NCI-H2196 treated with DMSO at 0.1 percent for 48 hours (cell line): ENCODE results near the gene BCAS1.
"Not testable (repeated sequence)": the region's sequence is repeated elsewhere in the genome, so short reads cannot be mapped to it uniquely, and the experiment has no call there.

ENCODE experiments used
- DNase-seq: peaks from one replicate; lab custom pipeline; 2025; ENCODE audit not compliant: unreplicated experiment; lab: John Stamatoyannopoulos, UW

BCAS1 gene

GRCh38 chr20:54020868-54021267 lies 49.5 kb downstream of the BCAS1 start:
- DNase-seq = no peak

GRCh38 chr20:54020348-54020747 lies 50.0 kb downstream of the BCAS1 start:
- DNase-seq = no peak

GRCh38 chr20:54019585-54019984 lies 50.8 kb downstream of the BCAS1 start:
- no peak for DNase-seq

- no peak for DNase-seq
These were observed 51.3 kb downstream of the BCAS1 start for GRCh38 chr20:54019127-54019526.

GRCh38 chr20:54017846-54018245 lies 52.5 kb downstream of the BCAS1 start:
- DNase-seq = no peak

GRCh38 chr20:54015496-54015895 lies 54.9 kb downstream of the BCAS1 start:
- no peak for DNase-seq

GRCh38 chr20:54014293-54014926 lies 56.0 kb downstream of the BCAS1 start:
- no peak for DNase-seq

GRCh38 chr20:54013471-54013870 lies 56.9 kb downstream of the BCAS1 start:
- DNase-seq = no peak

- DNase-seq = no peak
These were observed 59.0 kb downstream of the BCAS1 start for GRCh38 chr20:54011346-54011745.

- not testable (repeated sequence) for DNase-seq
These were observed 64.2 kb downstream of the BCAS1 start for GRCh38 chr20:54006216-54006615.

- no peak for DNase-seq
These were observed 64.9 kb downstream of the BCAS1 start for GRCh38 chr20:54005524-54005923.

GRCh38 chr20:54004445-54004844 lies 65.9 kb downstream of the BCAS1 start:
- no peak for DNase-seq

GRCh38 chr20:54002741-54003140 lies 67.7 kb downstream of the BCAS1 start:
- DNase-seq = no peak

- DNase-seq = no peak
These were observed 68.3 kb downstream of the BCAS1 start for GRCh38 chr20:54002056-54002575.

GRCh38 chr20:54000914-54001313 lies 69.5 kb downstream of the BCAS1 start:
- DNase-seq = no peak

- no peak for DNase-seq
These were observed 70.1 kb downstream of the BCAS1 start for GRCh38 chr20:54000262-54000661.

GRCh38 chr20:53999077-53999476 lies 71.3 kb downstream of the BCAS1 start:
- DNase-seq = no peak

GRCh38 chr20:53996584-53997486 lies 73.6 kb downstream of the BCAS1 start:
- DNase-seq = no peak

- no peak for DNase-seq
These were observed 74.4 kb downstream of the BCAS1 start for GRCh38 chr20:53995949-53996348.

- no peak for DNase-seq
These were observed 76.3 kb downstream of the BCAS1 start for GRCh38 chr20:53994088-53994487.

- no peak for DNase-seq
These were observed 77.1 kb downstream of the BCAS1 start for GRCh38 chr20:53993310-53993709.

- no peak for DNase-seq
These were observed 79.5 kb downstream of the BCAS1 start for GRCh38 chr20:53990768-53991450.
